ENCODE measurements around the gene SLC25A21.

SLC25A21 gene

DNA sequence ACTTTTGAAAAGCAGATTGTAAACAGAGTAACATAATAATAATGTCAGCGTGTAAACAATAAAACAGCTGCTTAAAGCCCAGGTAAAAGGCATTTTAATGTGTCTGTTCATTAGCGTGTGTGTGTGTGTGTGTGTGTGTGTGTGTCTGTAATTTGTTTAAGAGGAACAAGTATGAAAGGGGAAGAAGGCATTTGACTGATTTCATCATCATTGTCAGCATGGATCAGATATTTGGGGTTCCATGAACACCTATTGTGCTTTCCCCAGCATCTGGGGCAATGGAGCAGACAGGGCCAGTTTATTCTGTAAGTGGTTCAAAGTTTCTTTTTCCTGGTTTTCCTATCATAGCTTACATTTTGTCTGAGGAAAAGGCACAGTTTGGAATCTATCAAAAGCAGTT is 28.9 kb downstream of the SLC25A21 start:
- 83 to 94% methylated on average over 2 of the region's 2 CpGs for WGBS, 2 experiments (ENCODE audit: insufficient coverage in 2 of 2)
- H3K36me3 ChIP-seq (ENCODE audit: control insufficient read depth, insufficient read depth, low read length), result no peaks in the 10 kb centered on the region

DNA sequence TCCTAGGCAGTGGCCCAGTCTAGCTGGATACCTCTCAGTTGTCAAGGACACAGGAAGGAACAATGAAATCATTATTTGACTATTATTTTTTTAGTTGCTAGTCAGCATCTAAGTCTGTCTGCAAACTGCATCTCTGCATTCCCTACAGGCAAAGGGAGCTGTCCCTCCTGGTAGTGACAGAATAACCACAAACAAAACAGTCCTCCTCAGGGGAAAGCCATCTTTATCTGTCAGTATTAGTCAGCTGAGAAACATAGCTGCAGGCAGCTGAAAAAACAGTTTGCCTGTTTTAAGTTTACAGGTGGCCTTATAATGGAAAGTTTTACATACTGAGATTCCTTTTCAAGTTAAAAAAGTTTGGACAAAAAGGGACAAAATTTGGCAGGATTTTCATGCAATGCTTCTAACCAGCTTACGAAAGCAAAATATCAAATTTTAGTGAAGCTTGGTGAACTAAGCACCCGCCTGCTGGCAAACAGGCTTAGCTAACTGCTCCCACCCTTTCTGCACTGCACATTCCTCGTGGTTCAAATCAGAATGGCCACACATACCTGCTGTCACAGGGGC is 29.5 kb downstream of the SLC25A21 start:
- WGBS, 2 experiments (ENCODE audit: insufficient coverage in 2 of 2), result 74% methylated on average over 3 of the region's 3 CpGs; no CpG with 5 or more reads in 1 of the 2 experiments
- Histone ChIP-seq H3K27ac (ENCODE audit: low read depth, low read length, severe bottlenecking) (no peak overlapping the region), H3K4me1 (ENCODE audit: control insufficient read depth, insufficient read depth, low read length, poor library complexity, severe bottlenecking) (peaks cover 7% of the 10 kb centered on the region), H3K4me3 (ENCODE audit: extremely low read depth, insufficient read depth, low read length, poor library complexity, severe bottlenecking) (no peak overlapping the region), H3K9me3 (ENCODE audit: control insufficient read depth, low read length) (no peaks in the 10 kb centered on the region), H3K36me3 (ENCODE audit: control insufficient read depth, insufficient read depth, low read length) (no peaks in the 10 kb centered on the region)

More for the DNA sequence above, 28.9 kb downstream of the SLC25A21 start:
- H3K4me3 ChIP-seq (ENCODE audit: extremely low read depth, insufficient read depth, low read length, poor library complexity, severe bottlenecking), result no peak overlapping the region
- no peak overlapping the region for H3K27ac ChIP-seq (ENCODE audit: low read depth, low read length, severe bottlenecking)
- no peaks in the 10 kb centered on the region for H3K9me3 ChIP-seq (ENCODE audit: control insufficient read depth, low read length)
- H3K4me1 ChIP-seq (ENCODE audit: control insufficient read depth, insufficient read depth, low read length, poor library complexity, severe bottlenecking), result peaks cover 7% of the 10 kb centered on the region

DNA sequence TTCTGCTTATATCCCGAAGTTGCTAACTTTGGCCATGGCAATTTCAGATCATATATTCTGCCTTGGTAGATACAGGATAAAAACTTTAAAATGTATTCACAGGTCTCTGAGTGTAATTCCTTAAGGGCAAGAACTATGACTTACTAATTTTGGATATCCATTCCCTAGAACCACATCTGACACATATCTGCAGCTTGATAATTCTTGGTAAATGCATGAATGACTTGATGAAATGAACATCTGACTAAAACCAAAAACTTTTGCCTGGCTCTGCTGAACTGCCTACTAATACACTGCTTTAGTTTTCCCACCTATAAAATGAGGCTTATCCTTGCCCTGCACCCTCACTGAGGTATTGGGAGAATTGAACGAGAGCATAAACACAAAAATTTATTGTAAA is 32.2 kb downstream of the SLC25A21 start:
- WGBS, 2 experiments (ENCODE audit: insufficient coverage in 2 of 2), result no CpG with 5 or more reads among the region's 2 CpGs
- H3K4me1 ChIP-seq (ENCODE audit: control insufficient read depth, insufficient read depth, low read length, poor library complexity, severe bottlenecking), result peaks cover 7% of the 10 kb centered on the region
- H3K9me3 ChIP-seq (ENCODE audit: control insufficient read depth, low read length), result no peaks in the 10 kb centered on the region

DNA sequence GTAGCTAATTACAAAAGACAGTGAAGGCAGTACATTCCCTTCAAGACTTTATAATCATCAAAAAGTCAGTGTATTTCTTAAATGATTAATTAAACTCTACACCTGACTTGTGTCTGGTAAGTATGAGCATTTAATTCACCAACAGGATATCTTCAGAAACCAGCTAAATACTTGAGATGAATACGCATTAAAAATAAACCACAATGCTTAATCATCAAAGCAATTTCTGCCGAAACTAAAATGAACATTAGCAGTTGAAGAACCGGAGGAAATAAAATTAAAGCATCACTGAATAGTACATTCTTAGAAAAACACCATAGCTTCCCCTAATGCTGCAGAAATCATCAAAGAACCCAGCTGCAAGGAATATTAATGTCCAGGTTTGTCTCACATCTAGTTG is 32.7 kb downstream of the SLC25A21 start:
- H3K27ac ChIP-seq (ENCODE audit: low read depth, low read length, severe bottlenecking), result no peak overlapping the region
- H3K9me3 ChIP-seq (ENCODE audit: control insufficient read depth, low read length), result no peaks in the 10 kb centered on the region
- WGBS, 2 experiments (ENCODE audit: insufficient coverage in 2 of 2), result 100% methylated on average over 3 of the region's 3 CpGs; no CpG with 5 or more reads in 1 of the 2 experiments
- H3K36me3 ChIP-seq (ENCODE audit: control insufficient read depth, insufficient read depth, low read length), result no peaks in the 10 kb centered on the region
- no peak overlapping the region for H3K4me3 ChIP-seq (ENCODE audit: extremely low read depth, insufficient read depth, low read length, poor library complexity, severe bottlenecking)
- peaks cover 7% of the 10 kb centered on the region for H3K4me1 ChIP-seq (ENCODE audit: control insufficient read depth, insufficient read depth, low read length, poor library complexity, severe bottlenecking)

More for the DNA sequence above, 32.2 kb downstream of the SLC25A21 start:
- Histone ChIP-seq H3K27ac (ENCODE audit: low read depth, low read length, severe bottlenecking) (no peak overlapping the region), H3K36me3 (ENCODE audit: control insufficient read depth, insufficient read depth, low read length) (no peaks in the 10 kb centered on the region), H3K4me3 (ENCODE audit: extremely low read depth, insufficient read depth, low read length, poor library complexity, severe bottlenecking) (no peak overlapping the region)

DNA sequence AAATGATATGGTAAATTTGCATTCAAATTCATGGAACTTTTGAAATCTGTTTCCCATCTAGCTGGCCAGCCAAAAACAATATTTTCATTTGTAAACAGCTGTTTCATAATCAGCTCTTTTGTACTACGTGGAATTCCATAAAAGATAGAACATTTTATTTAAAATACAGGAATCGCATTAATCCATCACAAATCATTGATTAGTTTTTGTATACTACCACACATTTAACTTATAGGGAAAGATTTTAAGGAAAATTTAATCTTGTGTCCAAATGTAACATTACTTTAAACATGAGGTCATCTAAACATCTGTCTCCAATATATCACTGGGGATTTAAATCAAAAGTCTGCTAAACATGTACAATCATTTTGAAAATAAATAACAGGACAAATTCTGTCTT is 33.5 kb downstream of the SLC25A21 start:
- Histone ChIP-seq H3K9me3 (ENCODE audit: control insufficient read depth, low read length) (no peaks in the 10 kb centered on the region), H3K4me1 (ENCODE audit: control insufficient read depth, insufficient read depth, low read length, poor library complexity, severe bottlenecking) (peaks cover 7% of the 10 kb centered on the region), H3K27ac (ENCODE audit: low read depth, low read length, severe bottlenecking) (no peak overlapping the region), H3K4me3 (ENCODE audit: extremely low read depth, insufficient read depth, low read length, poor library complexity, severe bottlenecking) (no peak overlapping the region), H3K36me3 (ENCODE audit: control insufficient read depth, insufficient read depth, low read length) (no peaks in the 10 kb centered on the region)
- 80% methylated on average over 1 of the region's 2 CpGs; no CpG with 5 or more reads in 1 of the 2 experiments for WGBS, 2 experiments (ENCODE audit: insufficient coverage in 2 of 2)

DNA sequence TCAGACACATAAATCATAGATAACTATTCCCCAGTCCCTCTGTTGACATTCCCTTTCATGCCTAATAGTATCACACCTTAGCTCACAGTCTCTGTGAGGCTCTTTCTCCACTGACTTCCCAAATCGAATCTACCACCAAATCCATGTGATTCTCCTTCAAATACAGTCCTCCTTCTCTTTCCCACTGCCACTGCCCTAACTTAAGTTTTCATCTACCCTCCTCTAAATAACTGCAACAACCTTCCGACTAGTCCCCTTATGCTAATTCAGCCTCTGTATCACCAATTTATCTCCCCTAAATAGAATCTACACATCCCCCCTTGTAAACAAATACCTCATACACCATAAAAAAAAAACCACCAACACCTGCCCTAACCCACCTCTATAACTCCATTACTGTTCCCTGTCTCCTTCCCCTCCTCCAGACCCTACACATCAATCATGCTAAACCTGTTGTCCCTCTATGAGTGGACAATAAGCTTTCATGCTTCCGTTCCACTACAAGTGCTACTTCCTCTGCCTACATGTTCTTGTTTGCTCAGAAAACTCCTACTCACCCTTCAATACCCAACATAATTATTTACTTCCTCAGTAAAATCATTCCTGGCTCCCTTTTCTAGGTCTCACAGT is 39.0 kb downstream of the SLC25A21 start:
- WGBS, 2 experiments (ENCODE audit: insufficient coverage in 2 of 2), result 84 to 92% methylated on average over 3 of the region's 3 CpGs

DNA sequence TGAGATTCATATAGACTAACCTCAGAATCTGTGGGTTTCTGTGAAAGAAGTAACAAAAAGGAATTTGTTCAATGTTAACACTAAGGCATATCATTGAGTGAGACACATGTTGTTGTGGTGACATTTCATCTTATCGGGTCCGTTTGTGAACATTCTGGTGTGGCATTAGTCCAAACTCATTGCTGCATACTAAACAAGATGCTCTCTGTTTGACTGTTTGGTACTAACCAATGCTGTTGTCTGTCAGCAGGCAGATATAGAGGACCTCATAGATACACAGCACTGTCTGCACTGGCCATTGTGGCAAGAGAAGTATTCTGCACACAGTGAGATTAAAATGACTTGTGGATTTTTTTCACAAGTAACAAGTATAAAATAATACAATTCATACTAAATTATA is 41.2 kb downstream of the SLC25A21 start:
- H3K27ac ChIP-seq (ENCODE audit: low read depth, low read length, severe bottlenecking), result no peak overlapping the region
- no peaks in the 10 kb centered on the region for H3K4me1 ChIP-seq (ENCODE audit: control insufficient read depth, insufficient read depth, low read length, poor library complexity, severe bottlenecking)
- WGBS, 2 experiments (ENCODE audit: insufficient coverage in 2 of 2), result 89 to 100% methylated on average over 2 of the region's 2 CpGs
- H3K4me3 ChIP-seq (ENCODE audit: extremely low read depth, insufficient read depth, low read length, poor library complexity, severe bottlenecking), result no peak overlapping the region
- H3K36me3 ChIP-seq (ENCODE audit: control insufficient read depth, insufficient read depth, low read length), result no peaks in the 10 kb centered on the region
- no peaks in the 10 kb centered on the region for H3K9me3 ChIP-seq (ENCODE audit: control insufficient read depth, low read length)

More for the DNA sequence above, 39.0 kb downstream of the SLC25A21 start:
- Histone ChIP-seq H3K4me3 (ENCODE audit: extremely low read depth, insufficient read depth, low read length, poor library complexity, severe bottlenecking) (no peak overlapping the region), H3K4me1 (ENCODE audit: control insufficient read depth, insufficient read depth, low read length, poor library complexity, severe bottlenecking) (no peaks in the 10 kb centered on the region), H3K36me3 (ENCODE audit: control insufficient read depth, insufficient read depth, low read length) (no peaks in the 10 kb centered on the region), H3K27ac (ENCODE audit: low read depth, low read length, severe bottlenecking) (no peak overlapping the region), H3K9me3 (ENCODE audit: control insufficient read depth, low read length) (no peaks in the 10 kb centered on the region)

DNA sequence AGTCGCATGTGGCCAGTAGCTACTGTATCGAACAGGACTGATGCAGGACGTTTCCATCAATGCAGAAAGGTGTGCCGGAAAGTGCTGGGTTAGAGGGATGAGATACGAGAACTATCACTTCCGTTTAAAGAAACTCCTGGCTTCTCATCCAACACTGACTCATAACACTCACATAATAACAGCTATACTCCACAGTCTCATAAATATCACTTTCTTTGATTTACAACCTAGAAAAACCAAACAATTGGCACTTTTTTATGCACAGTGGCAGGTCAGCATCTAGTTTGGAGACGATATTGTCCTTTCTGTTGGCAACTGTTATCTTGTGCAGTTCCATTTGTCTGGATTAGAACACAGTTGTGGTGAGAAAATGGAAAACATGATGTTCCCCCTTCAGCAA is 43.4 kb downstream of the SLC25A21 start:
- no peak overlapping the region for H3K27ac ChIP-seq (ENCODE audit: low read depth, low read length, severe bottlenecking)
- H3K4me1 ChIP-seq (ENCODE audit: control insufficient read depth, insufficient read depth, low read length, poor library complexity, severe bottlenecking), result no peaks in the 10 kb centered on the region
- no peaks in the 10 kb centered on the region for H3K36me3 ChIP-seq (ENCODE audit: control insufficient read depth, insufficient read depth, low read length)
- no peaks in the 10 kb centered on the region for H3K9me3 ChIP-seq (ENCODE audit: control insufficient read depth, low read length)
- H3K4me3 ChIP-seq (ENCODE audit: extremely low read depth, insufficient read depth, low read length, poor library complexity, severe bottlenecking), result no peak overlapping the region
- WGBS, 2 experiments (ENCODE audit: insufficient coverage in 2 of 2), result 89 to 100% methylated on average over 3 to 4 of the region's 7 CpGs

DNA sequence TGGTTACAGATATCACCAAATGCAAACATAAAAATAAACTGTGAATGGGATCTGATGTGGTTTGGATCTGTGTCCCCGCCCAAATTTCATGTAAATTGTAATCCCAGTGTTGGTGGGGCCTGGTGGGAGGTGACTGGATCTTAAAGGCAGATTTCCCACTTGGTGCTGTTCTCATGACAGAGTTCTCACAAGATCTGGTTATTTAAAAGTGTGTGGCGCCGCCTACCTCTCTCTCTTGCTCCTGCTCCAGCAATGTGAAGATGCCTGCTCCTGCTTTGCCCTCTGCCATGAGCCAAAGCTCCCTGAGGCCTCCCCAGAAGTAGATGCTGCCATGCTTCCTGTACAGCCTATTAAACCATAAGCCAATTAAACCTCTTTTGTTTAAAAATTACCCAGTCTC is 47.8 kb downstream of the SLC25A21 start:
- Histone ChIP-seq H3K4me3 (ENCODE audit: extremely low read depth, insufficient read depth, low read length, poor library complexity, severe bottlenecking) (no peak overlapping the region), H3K9me3 (ENCODE audit: control insufficient read depth, low read length) (no peaks in the 10 kb centered on the region), H3K4me1 (ENCODE audit: control insufficient read depth, insufficient read depth, low read length, poor library complexity, severe bottlenecking) (no peaks in the 10 kb centered on the region), H3K36me3 (ENCODE audit: control insufficient read depth, insufficient read depth, low read length) (no peaks in the 10 kb centered on the region), H3K27ac (ENCODE audit: low read depth, low read length, severe bottlenecking) (no peak overlapping the region)
- WGBS, 2 experiments (ENCODE audit: insufficient coverage in 2 of 2), result 90 to 94% methylated on average over 2 to 3 of the region's 3 CpGs

DNA sequence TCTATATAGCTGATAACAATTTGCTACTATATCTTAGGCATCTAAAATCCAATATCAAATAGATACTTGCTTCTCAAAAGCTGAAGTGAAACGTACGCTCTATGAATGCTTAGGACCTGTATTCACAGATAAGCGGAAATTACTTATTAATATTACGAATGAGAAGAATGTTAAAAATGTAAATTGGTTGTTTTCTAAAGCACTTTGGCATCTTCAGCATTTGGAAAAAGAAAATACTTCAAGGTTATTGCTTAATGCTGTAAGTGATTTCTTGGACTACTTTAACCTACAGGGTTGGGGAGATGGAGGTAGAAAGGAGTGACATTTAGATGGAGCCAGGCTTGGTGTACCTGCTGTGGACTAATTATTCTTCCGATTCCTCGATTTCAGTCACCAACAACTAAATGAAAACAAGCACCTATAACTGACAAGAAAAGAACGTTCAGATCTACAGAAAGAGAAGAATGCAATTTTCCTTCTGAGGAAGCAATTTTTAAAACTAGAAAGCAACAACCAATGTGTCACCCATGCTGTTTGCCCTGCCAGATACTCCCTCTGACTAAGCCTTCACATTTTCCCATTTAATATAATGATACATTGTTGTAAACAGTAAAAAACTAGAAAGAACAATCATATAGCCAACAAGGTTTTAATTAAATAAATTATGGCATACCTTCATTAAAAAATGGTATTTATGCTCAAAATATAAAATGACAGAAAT is 49.3 kb downstream of the SLC25A21 start:
- H3K4me1 ChIP-seq (ENCODE audit: control insufficient read depth, insufficient read depth, low read length, poor library complexity, severe bottlenecking), result no peaks in the 10 kb centered on the region
- H3K36me3 ChIP-seq (ENCODE audit: control insufficient read depth, insufficient read depth, low read length), result no peaks in the 10 kb centered on the region
- peaks cover 8% of the 10 kb centered on the region for H3K9me3 ChIP-seq (ENCODE audit: control insufficient read depth, low read length)
- 89 to 97% methylated on average over 4 to 5 of the region's 7 CpGs for WGBS, 2 experiments (ENCODE audit: insufficient coverage in 2 of 2)
- H3K27ac ChIP-seq (ENCODE audit: low read depth, low read length, severe bottlenecking), result no peak overlapping the region
- H3K4me3 ChIP-seq (ENCODE audit: extremely low read depth, insufficient read depth, low read length, poor library complexity, severe bottlenecking), result no peak overlapping the region

DNA sequence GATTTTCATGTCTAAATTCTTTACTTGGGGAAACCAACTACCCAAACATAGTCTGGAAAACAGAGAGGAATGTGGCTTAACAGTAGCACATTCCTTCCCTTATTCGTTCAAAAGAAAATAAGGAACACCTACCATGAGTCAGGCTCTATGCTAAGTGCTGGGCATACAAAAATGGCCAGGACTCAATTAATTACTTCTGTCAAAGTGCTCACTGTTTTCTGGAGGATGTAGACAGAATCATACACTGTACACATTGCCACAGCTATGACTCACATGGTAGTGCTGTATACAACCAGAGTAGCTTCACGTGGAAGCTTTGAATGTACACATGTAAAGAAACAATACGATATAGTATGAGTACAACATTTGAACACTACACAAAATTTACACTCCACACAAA is 50.1 kb downstream of the SLC25A21 start:
- peak overlapping the region; percentile 33 for H3K27ac ChIP-seq (ENCODE audit: low read depth, low read length, severe bottlenecking)
- no peak overlapping the region for H3K4me3 ChIP-seq (ENCODE audit: extremely low read depth, insufficient read depth, low read length, poor library complexity, severe bottlenecking)
- peaks cover 3% of the 10 kb centered on the region for H3K4me1 ChIP-seq (ENCODE audit: control insufficient read depth, insufficient read depth, low read length, poor library complexity, severe bottlenecking)
- WGBS, 2 experiments (ENCODE audit: insufficient coverage in 2 of 2), result 82 to 86% methylated on average over 1 of the region's 3 CpGs
- peaks cover 10% of the 10 kb centered on the region for H3K9me3 ChIP-seq (ENCODE audit: control insufficient read depth, low read length)
- H3K36me3 ChIP-seq (ENCODE audit: control insufficient read depth, insufficient read depth, low read length), result no peaks in the 10 kb centered on the region
